Erythroblast (primary cell): ENCODE data around the gene KIAA1671.

Source experiments
- GATA1 ChIP-seq: IDR thresholded peaks from 2 replicates; pipeline ENCODE4 v1.6.1; 2011; ENCODE audit warnings: low read depth, mild to moderate bottlenecking, control low read depth, low read length, moderate library complexity
- POLR2A ChIP-seq: IDR thresholded peaks from 2 replicates; pipeline ENCODE4 v1.6.1; 2011; ENCODE audit warnings: mild to moderate bottlenecking, low read length

DNA sequence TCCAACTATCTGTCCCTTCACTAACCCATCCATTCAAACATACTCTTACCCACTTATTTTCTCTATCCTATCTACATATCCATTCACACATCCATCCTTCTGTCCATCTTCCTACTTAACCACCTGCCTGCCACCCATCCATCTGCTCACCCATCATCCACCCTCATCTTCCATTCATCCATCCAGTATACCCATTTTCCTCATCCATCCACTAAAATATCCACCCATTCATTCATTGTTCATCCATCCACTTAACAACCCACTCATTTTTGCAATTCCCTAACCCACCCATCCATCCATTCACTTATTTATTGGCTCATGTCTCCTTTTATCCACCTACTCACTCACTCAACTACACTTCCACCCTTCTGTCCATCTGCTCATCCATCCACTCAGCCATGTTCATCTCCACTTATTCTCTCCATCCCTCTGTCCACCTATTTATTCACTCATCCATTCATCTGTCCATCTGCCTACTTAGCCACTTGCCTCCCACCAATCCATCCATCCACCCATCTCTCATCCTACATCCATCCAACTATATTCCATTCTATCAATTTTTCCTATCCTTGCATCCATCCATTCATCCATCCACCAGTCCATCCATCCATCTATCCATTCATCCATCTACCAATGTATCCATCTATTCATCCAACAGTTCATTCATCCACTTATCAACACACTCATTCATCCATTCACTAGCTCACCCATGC, 16.6 kb upstream of the KIAA1671 start:
- no peak for TF ChIP-seq POLR2A
- TF ChIP-seq GATA1, result no peak
